ENCODE results near the gene CARD14. TPM values are rescaled to one million over a fixed set of nuclear protein-coding genes. Genes with fewer than 3 reads are reported as not detected.
A peak's percentile ranks its signal among the peaks of the same experiment; 100 is the strongest.

CARD14 gene
- total and polyA plus RNA-seq, 2 of the 13 experiments (the other 11 are each of a cell fraction or from before 2014, with no cell fraction given) = 0.11 TPM; not detected in 1

DNA sequence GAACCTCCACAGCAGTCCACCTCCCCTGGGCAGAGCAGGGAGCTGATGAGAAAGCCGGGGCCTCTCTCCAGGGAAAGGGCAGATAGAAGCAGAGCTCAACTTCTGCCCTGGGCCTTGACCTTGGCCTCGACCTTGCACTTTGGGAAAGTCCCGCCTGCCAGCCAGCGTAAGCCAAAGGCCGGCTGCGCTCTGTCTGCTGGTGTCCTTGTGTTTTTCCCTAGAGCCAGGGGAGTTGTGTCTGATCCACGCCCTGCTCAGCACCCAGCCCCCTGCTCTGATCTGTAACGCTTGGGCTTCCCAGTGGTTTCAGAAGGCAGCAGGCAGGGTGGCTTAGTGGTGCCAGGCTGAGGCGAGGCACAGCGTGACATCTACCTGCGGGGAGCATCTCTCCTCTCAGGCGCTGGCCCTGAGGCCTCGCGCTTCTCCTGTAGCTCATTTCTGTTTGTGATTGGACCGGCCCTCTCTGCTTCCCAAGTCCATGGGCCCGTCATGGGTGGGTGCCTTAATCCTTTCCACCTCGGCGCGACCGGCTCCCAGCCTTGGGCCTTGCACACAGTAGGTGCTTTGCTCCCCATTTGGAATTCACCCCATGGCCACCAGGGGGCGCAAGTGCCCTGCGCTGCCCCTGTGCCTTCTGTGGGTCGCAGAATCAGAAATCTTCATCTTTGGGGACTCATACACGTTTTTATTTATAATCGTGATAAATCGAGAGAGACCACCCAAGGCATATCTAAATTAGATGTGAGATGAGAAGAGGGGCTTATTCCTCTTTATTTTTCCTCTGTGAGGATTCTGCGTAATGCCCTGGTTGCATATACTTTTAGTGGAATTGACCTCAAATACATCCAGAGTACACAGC, 26.1 kb downstream of the CARD14 start (continued):
- TF ChIP-seq, protein P1, sequence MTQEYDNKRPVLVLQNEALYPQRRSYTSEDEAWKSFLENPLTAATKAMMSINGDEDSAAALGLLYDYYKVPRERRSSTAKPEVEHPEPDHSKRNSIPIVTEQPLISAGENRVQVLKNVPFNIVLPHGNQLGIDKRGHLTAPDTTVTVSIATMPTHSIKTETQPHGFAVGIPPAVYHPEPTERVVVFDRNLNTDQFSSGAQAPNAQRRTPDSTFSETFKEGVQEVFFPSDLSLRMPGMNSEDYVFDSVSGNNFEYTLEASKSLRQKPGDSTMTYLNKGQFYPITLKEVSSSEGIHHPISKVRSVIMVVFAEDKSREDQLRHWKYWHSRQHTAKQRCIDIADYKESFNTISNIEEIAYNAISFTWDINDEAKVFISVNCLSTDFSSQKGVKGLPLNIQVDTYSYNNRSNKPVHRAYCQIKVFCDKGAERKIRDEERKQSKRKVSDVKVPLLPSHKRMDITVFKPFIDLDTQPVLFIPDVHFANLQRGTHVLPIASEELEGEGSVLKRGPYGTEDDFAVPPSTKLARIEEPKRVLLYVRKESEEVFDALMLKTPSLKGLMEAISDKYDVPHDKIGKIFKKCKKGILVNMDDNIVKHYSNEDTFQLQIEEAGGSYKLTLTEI (CRISPR knock-in tag; conservative IDR thresholded peaks at IDR 0.05) = no peak
- TF ChIP-seq ZNF34 (CRISPR knock-in tag; IDR thresholded peaks at IDR 0.05; ENCODE audit: borderline replicate concordance) = no peak
- TF ChIP-seq, protein P2, sequence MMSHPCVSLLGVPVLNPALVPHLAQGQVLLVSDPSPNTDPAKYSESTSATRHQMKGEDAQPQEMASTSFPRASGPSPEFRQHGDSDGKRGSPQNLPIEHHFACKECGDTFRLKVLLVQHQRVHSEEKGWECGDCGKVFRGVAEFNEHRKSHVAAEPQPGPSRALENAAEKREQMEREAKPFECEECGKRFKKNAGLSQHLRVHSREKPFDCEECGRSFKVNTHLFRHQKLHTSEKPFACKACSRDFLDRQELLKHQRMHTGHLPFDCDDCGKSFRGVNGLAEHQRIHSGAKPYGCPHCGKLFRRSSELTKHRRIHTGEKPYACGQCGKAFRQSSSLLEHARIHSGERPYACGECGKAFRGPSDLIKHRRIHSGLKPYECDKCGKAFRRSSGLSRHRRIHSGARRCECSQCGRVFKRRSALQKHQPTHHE (CRISPR knock-in tag; IDR thresholded peaks at IDR 0.05; ENCODE audit: borderline replicate concordance) = no peak
- TF ChIP-seq, protein P3, sequence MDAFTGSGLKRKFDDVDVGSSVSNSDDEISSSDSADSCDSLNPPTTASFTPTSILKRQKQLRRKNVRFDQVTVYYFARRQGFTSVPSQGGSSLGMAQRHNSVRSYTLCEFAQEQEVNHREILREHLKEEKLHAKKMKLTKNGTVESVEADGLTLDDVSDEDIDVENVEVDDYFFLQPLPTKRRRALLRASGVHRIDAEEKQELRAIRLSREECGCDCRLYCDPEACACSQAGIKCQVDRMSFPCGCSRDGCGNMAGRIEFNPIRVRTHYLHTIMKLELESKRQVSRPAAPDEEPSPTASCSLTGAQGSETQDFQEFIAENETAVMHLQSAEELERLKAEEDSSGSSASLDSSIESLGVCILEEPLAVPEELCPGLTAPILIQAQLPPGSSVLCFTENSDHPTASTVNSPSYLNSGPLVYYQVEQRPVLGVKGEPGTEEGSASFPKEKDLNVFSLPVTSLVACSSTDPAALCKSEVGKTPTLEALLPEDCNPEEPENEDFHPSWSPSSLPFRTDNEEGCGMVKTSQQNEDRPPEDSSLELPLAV (CRISPR knock-in tag; conservative IDR thresholded peaks at IDR 0.05; ENCODE audit: low read depth) = no peak
- TF ChIP-seq, protein P4, sequence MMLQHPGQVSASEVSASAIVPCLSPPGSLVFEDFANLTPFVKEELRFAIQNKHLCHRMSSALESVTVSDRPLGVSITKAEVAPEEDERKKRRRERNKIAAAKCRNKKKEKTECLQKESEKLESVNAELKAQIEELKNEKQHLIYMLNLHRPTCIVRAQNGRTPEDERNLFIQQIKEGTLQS (CRISPR knock-in tag; IDR thresholded peaks at IDR 0.05) = no peak
- TF ChIP-seq, protein P5, sequence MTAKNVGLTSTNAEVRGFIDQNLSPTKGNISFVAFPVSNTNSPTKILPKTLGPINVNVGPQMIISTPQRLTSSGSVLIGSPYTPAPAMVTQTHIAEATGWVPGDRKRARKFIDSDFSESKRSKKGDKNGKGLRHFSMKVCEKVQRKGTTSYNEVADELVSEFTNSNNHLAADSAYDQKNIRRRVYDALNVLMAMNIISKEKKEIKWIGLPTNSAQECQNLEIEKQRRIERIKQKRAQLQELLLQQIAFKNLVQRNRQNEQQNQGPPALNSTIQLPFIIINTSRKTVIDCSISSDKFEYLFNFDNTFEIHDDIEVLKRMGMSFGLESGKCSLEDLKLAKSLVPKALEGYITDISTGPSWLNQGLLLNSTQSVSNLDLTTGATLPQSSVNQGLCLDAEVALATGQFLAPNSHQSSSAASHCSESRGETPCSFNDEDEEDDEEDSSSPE (CRISPR knock-in tag; IDR thresholded peaks at IDR 0.05) = peak; percentile 47; the same call in 1 of the 2 replicates
- TF ChIP-seq AKAP8 (CRISPR knock-in tag; IDR thresholded peaks at IDR 0.05) = peak; percentile 57; the same call in 1 of the 2 replicates
- TF ChIP-seq CEBPG (CRISPR knock-in tag; IDR thresholded peaks at IDR 0.05) = no peak
- TF ChIP-seq, protein P6, sequence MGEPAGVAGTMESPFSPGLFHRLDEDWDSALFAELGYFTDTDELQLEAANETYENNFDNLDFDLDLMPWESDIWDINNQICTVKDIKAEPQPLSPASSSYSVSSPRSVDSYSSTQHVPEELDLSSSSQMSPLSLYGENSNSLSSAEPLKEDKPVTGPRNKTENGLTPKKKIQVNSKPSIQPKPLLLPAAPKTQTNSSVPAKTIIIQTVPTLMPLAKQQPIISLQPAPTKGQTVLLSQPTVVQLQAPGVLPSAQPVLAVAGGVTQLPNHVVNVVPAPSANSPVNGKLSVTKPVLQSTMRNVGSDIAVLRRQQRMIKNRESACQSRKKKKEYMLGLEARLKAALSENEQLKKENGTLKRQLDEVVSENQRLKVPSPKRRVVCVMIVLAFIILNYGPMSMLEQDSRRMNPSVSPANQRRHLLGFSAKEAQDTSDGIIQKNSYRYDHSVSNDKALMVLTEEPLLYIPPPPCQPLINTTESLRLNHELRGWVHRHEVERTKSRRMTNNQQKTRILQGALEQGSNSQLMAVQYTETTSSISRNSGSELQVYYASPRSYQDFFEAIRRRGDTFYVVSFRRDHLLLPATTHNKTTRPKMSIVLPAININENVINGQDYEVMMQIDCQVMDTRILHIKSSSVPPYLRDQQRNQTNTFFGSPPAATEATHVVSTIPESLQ (CRISPR knock-in tag; conservative IDR thresholded peaks at IDR 0.05) = no peak
- no peak for TF ChIP-seq ZNF431 (CRISPR knock-in tag; IDR thresholded peaks at IDR 0.05; ENCODE audit: borderline replicate concordance, low read depth)
- TF ChIP-seq ETV6 (CRISPR knock-in tag; conservative IDR thresholded peaks at IDR 0.05) = peak; percentile 65; the same call in 1 of the 2 replicates
- TF ChIP-seq, protein P7, sequence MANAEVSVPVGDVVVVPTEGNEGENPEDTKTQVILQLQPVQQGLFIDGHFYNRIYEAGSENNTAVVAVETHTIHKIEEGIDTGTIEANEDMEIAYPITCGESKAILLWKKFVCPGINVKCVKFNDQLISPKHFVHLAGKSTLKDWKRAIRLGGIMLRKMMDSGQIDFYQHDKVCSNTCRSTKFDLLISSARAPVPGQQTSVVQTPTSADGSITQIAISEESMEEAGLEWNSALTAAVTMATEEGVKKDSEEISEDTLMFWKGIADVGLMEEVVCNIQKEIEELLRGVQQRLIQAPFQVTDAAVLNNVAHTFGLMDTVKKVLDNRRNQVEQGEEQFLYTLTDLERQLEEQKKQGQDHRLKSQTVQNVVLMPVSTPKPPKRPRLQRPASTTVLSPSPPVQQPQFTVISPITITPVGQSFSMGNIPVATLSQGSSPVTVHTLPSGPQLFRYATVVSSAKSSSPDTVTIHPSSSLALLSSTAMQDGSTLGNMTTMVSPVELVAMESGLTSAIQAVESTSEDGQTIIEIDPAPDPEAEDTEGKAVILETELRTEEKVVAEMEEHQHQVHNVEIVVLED (CRISPR knock-in tag; IDR thresholded peaks at IDR 0.05; ENCODE audit: borderline replicate concordance) = no peak; the same call in 1 of the 2 replicates
